GM15510 (cell line): ENCODE data around the gene LMAN1L.

Experiments used
- POLR2A ChIP-seq: IDR thresholded peaks from 3 replicates; pipeline ENCODE4 v1.6.1; 2011; ENCODE audit warnings: borderline replicate concordance; ENCODE audit not compliant: insufficient read length; ENCODE audit errors: extremely low read depth

The LMAN1L gene

GRCh38 chr15:74809956-74810355, 2.7 kb upstream of the LMAN1L start:
- TF ChIP-seq POLR2A, result no peak

- no peak for TF ChIP-seq POLR2A
These were observed 2.7 kb downstream of the LMAN1L start for GRCh38 chr15:74815121-74815934.

GRCh38 chr15:74815961-74816360, 3.3 kb downstream of the LMAN1L start:
- no peak for TF ChIP-seq POLR2A

GRCh38 chr15:74816624-74817369, 4.2 kb downstream of the LMAN1L start:
- TF ChIP-seq POLR2A, result no peak

- no peak for TF ChIP-seq POLR2A
These were observed 4.7 kb downstream of the LMAN1L start for GRCh38 chr15:74817370-74817737.

GRCh38 chr15:74820056-74820455, 7.4 kb downstream of the LMAN1L start:
- no peak for TF ChIP-seq POLR2A

GRCh38 chr15:74821091-74821789, 8.6 kb downstream of the LMAN1L start:
- no peak for TF ChIP-seq POLR2A

- no peak for TF ChIP-seq POLR2A
These were observed 9.1 kb downstream of the LMAN1L start for GRCh38 chr15:74821790-74822158.

GRCh38 chr15:74822233-74822632, 9.6 kb downstream of the LMAN1L start:
- no peak for TF ChIP-seq POLR2A

GRCh38 chr15:74823324-74823723, 10.7 kb downstream of the LMAN1L start:
- no peak for TF ChIP-seq POLR2A

- no peak for TF ChIP-seq POLR2A
These were observed 12.3 kb downstream of the LMAN1L start for GRCh38 chr15:74824976-74825375.

GRCh38 chr15:74825866-74826265, 13.2 kb downstream of the LMAN1L start:
- no peak for TF ChIP-seq POLR2A

GRCh38 chr15:74826364-74826819, 13.8 kb downstream of the LMAN1L start, which contains the start of gene CPLX3:
CPLX3 (plus strand) TSS chr15:74826627; CDS start chr15:74826704, 77 bp downstream.
- TF ChIP-seq POLR2A, result no peak

GRCh38 chr15:74826921-74827320, 14.3 kb downstream of the LMAN1L start:
- TF ChIP-seq POLR2A, result no peak

- no peak for TF ChIP-seq POLR2A
These were observed 15.0 kb downstream of the LMAN1L start for GRCh38 chr15:74827614-74828013.
